ENCODE measurements around the gene NRP1. TPM values are rescaled to one million over a fixed set of nuclear protein-coding genes. Genes with fewer than 3 reads are reported as not detected.
"Not testable (repeated sequence)": the region's sequence is repeated elsewhere in the genome, so short reads cannot be mapped to it uniquely, and the experiment has no call there.

The NRP1 gene
- total RNA-seq, 1 donor from 2014 or later = 122 TPM

- no peak for TF ChIP-seq CTCF (IDR thresholded peaks at IDR 0.05)
- DNase-seq (ENCODE audit: low spot score in 2 of 2) = no peak
- H3K27ac ChIP-seq = no peak overlapping the region
- H3K4me1 ChIP-seq = peaks cover 0 to 9% of the 10 kb centered on the region in 2 donors
- peaks cover 9 to 23% of the 10 kb centered on the region in 2 donors for H3K36me3 ChIP-seq
- no peak overlapping the region for H3K4me3 ChIP-seq
- H3K9me3 ChIP-seq = no peaks in the 10 kb centered on the region
- H3K27me3 ChIP-seq = no peaks in the 10 kb centered on the region
- intact Hi-C loops (cut with DNase I) = no loop called here
These were observed 106.0 kb downstream of the NRP1 start for GRCh38 chr10:33228426-33228825.

- no peaks in the 10 kb centered on the region for H3K9me3 ChIP-seq
- H3K27ac ChIP-seq = no peak overlapping the region
- no peaks in the 10 kb centered on the region for H3K27me3 ChIP-seq
- TF ChIP-seq CTCF (IDR thresholded peaks at IDR 0.05) = no peak
- H3K36me3 ChIP-seq = peaks cover 9 to 23% of the 10 kb centered on the region in 2 donors
- H3K4me1 ChIP-seq = peaks cover 0 to 9% of the 10 kb centered on the region in 2 donors
- intact Hi-C loops (cut with DNase I) = no loop called here
- DNase-seq (ENCODE audit: low spot score in 2 of 2) = no peak
- H3K4me3 ChIP-seq = no peak overlapping the region
These were observed 107.0 kb downstream of the NRP1 start for GRCh38 chr10:33227489-33227888.

- no peaks in the 10 kb centered on the region for H3K9me3 ChIP-seq
- intact Hi-C loops (cut with DNase I) = no loop called here
- no peak for TF ChIP-seq CTCF (IDR thresholded peaks at IDR 0.05)
- H3K4me1 ChIP-seq = peaks cover 0 to 9% of the 10 kb centered on the region in 2 donors
- no peaks in the 10 kb centered on the region for H3K27me3 ChIP-seq
- H3K36me3 ChIP-seq = peaks cover 14 to 33% of the 10 kb centered on the region in 2 donors
- peak overlapping the region; percentile 37 to 39 for H3K27ac ChIP-seq
- no peak for DNase-seq (ENCODE audit: low spot score in 2 of 2)
- H3K4me3 ChIP-seq = no peak overlapping the region
These were observed 110.1 kb downstream of the NRP1 start for GRCh38 chr10:33224251-33224965.

GRCh38 chr10:33223326-33224000 lies 111.0 kb downstream of the NRP1 start:
- H3K9me3 ChIP-seq = no peaks in the 10 kb centered on the region
- peaks cover 0 to 6% of the 10 kb centered on the region in 2 donors for H3K4me1 ChIP-seq
- TF ChIP-seq CTCF (IDR thresholded peaks at IDR 0.05) = no peak
- no peak overlapping the region for H3K4me3 ChIP-seq
- H3K27me3 ChIP-seq = no peaks in the 10 kb centered on the region
- peaks cover 14 to 33% of the 10 kb centered on the region in 2 donors for H3K36me3 ChIP-seq
- H3K27ac ChIP-seq = peak overlapping the region in 1 of 2 donors; percentile 37
- intact Hi-C loops (cut with DNase I) = no loop called here
- no peak for DNase-seq (ENCODE audit: low spot score in 2 of 2)

- intact Hi-C loops (cut with DNase I); H3K27ac ChIP-seq; H3K9me3 ChIP-seq; H3K4me3 ChIP-seq; H3K4me1 ChIP-seq; DNase-seq (ENCODE audit: low spot score in 2 of 2); H3K27me3 ChIP-seq: not testable (repeated sequence)
- peaks cover 14 to 33% of the 10 kb centered on the region in 2 donors for H3K36me3 ChIP-seq
These were observed 112.2 kb downstream of the NRP1 start for GRCh38 chr10:33222304-33222703.

GRCh38 chr10:33217854-33218253 lies 116.6 kb downstream of the NRP1 start:
- Histone ChIP-seq H3K27ac (peak overlapping the region in 1 of 2 donors; percentile 62), H3K4me3 (no peak overlapping the region), H3K9me3 (no peaks in the 10 kb centered on the region), H3K27me3 (no peaks in the 10 kb centered on the region), H3K4me1 (peaks cover 4 to 9% of the 10 kb centered on the region in 2 donors), H3K36me3 (peaks cover 5 to 23% of the 10 kb centered on the region in 2 donors)
- no peak for TF ChIP-seq CTCF (IDR thresholded peaks at IDR 0.05)
- DNase-seq (ENCODE audit: low spot score in 2 of 2) = no peak
- intact Hi-C loops (cut with DNase I) = loop anchor here (5.0 kb wide), 1 partner anchor 54 kb away; no protein-coding TSS in a partner anchor
